Brain microvascular endothelial cell (primary cell): Measurements from ENCODE around the gene HSPA12B.

Source experiments
- DNase-seq: peaks from one replicate; pipeline ENCODE4 v3.0.0-alpha.2; 2020
- H3K27ac ChIP-seq: fragments of 250-450 bp; sonication (Bioruptor Pico); 2 replicates; pipeline ENCODE4 v1.5.1; 2020; ENCODE audit warnings: mild to moderate bottlenecking, moderate library complexity
- H3K27me3 ChIP-seq: fragments of 250-450 bp; sonication (Bioruptor Pico); replicated peaks from 2 replicates; pipeline ENCODE4 v1.5.1; 2020; ENCODE audit warnings: mild to moderate bottlenecking
- H3K36me3 ChIP-seq: fragments of 250-450 bp; sonication (Bioruptor Pico); replicated peaks from 2 replicates; pipeline ENCODE4 v1.5.1; 2020; ENCODE audit warnings: mild to moderate bottlenecking
- H3K4me3 ChIP-seq: 2 replicates; pipeline ENCODE4 v1.5.1; 2011; ENCODE audit warnings: low read depth, mild to moderate bottlenecking, control low read depth, low read length, moderate library complexity
- CTCF ChIP-seq: IDR thresholded peaks from 2 replicates; pipeline ENCODE4 v1.5.1; 2011; ENCODE audit warnings: low read depth, mild to moderate bottlenecking, moderate library complexity, low read length, control low read depth, inconsistent platforms; ENCODE audit errors: missing control alignments
- in situ Hi-C: cut with HindIII; loops from 2 replicates; pipeline ENCODE4 v1.10.0; 2017; ENCODE audit warnings: low sequenced_read_pairs, low pct_ligation_motif_present

HSPA12B gene

GRCh38 chr20:3701061-3701998, 31.2 kb upstream of the HSPA12B start:
- Histone ChIP-seq H3K27ac (no peak overlapping the region), H3K4me3 (no peak overlapping the region), H3K36me3 (no peaks in the 10 kb centered on the region), H3K27me3 (no peaks in the 10 kb centered on the region)
- no peak for TF ChIP-seq CTCF
- DNase-seq, result no peak
- in situ Hi-C loops, result no loop called here

GRCh38 chr20:3702611-3703391, 29.7 kb upstream of the HSPA12B start:
- H3K4me3 ChIP-seq, result no peak overlapping the region
- in situ Hi-C loops, result no loop called here
- TF ChIP-seq CTCF, result no peak
- no peak overlapping the region for H3K27ac ChIP-seq
- no peak for DNase-seq
- H3K36me3 ChIP-seq, result no peaks in the 10 kb centered on the region
- H3K27me3 ChIP-seq, result no peaks in the 10 kb centered on the region

GRCh38 chr20:3704087-3704486, 28.4 kb upstream of the HSPA12B start:
- TF ChIP-seq CTCF, result no peak
- H3K36me3 ChIP-seq, result no peaks in the 10 kb centered on the region
- in situ Hi-C loops, result no loop called here
- H3K27me3 ChIP-seq, result no peaks in the 10 kb centered on the region
- no peak overlapping the region for H3K27ac ChIP-seq
- no peak for DNase-seq
- no peak overlapping the region for H3K4me3 ChIP-seq

GRCh38 chr20:3705491-3705969, 27.0 kb upstream of the HSPA12B start:
- in situ Hi-C loops, result no loop called here
- no peak for DNase-seq
- Histone ChIP-seq H3K27ac (no peak overlapping the region), H3K4me3 (no peak overlapping the region), H3K27me3 (no peaks in the 10 kb centered on the region), H3K36me3 (no peaks in the 10 kb centered on the region)
- TF ChIP-seq CTCF, result no peak

- Histone ChIP-seq H3K36me3 (no peaks in the 10 kb centered on the region), H3K27ac (no peak overlapping the region), H3K27me3 (no peaks in the 10 kb centered on the region), H3K4me3 (no peak overlapping the region)
- TF ChIP-seq CTCF, result no peak
- in situ Hi-C loops, result no loop called here
- no peak for DNase-seq
Observed at GRCh38 chr20:3705970-3706739, 26.3 kb upstream of the HSPA12B start.
